Epithelial cell of prostate (primary cell): Measurements from ENCODE around the gene CCDC197.

Experiments
- DNase-seq: peaks from one replicate; pipeline ENCODE4 v3.0.0-alpha.2; 2011; ENCODE audit warnings: low read depth, low spot score
- H3K27ac ChIP-seq: fragments of 450-650 bp; 2 replicates; pipeline ENCODE4 v1.5.1; 2017; ENCODE audit warnings: mild to moderate bottlenecking

Gene CCDC197

GRCh38 chr14:93960774-93961438, 36.2 kb upstream of the CCDC197 start:
- DNase-seq, result no peak
- H3K27ac ChIP-seq, result peak overlapping the region; percentile 90

- DNase-seq, result no peak
- no peak overlapping the region for H3K27ac ChIP-seq
Observed at GRCh38 chr14:93961620-93962019, 35.5 kb upstream of the CCDC197 start.

- no peak for DNase-seq
- H3K27ac ChIP-seq, result no peak overlapping the region
Observed at GRCh38 chr14:93962701-93963601, 34.1 kb upstream of the CCDC197 start.

GRCh38 chr14:93963692-93964091, 33.4 kb upstream of the CCDC197 start:
- H3K27ac ChIP-seq, result no peak overlapping the region
- no peak for DNase-seq

GRCh38 chr14:93964281-93964680, 32.8 kb upstream of the CCDC197 start:
- DNase-seq, result no peak
- peak overlapping the region; percentile 84 for H3K27ac ChIP-seq

- peak overlapping the region; percentile 84 for H3K27ac ChIP-seq
- no peak for DNase-seq
Observed at GRCh38 chr14:93964820-93965286, 32.2 kb upstream of the CCDC197 start.

- DNase-seq, result peak; percentile 59
- H3K27ac ChIP-seq, result peak overlapping the region; percentile 84
Observed at GRCh38 chr14:93965287-93965821, 31.7 kb upstream of the CCDC197 start.

GRCh38 chr14:93965946-93966474, 31.1 kb upstream of the CCDC197 start:
- no peak for DNase-seq
- H3K27ac ChIP-seq, result peak overlapping the region; percentile 84

- no peak overlapping the region for H3K27ac ChIP-seq
- DNase-seq, result no peak
Observed at GRCh38 chr14:93967637-93968250, 29.4 kb upstream of the CCDC197 start.

- no peak overlapping the region for H3K27ac ChIP-seq
- no peak for DNase-seq
Observed at GRCh38 chr14:93969082-93969828, 27.8 kb upstream of the CCDC197 start.

GRCh38 chr14:93970585-93970964, 26.5 kb upstream of the CCDC197 start:
- DNase-seq, result no peak
- H3K27ac ChIP-seq, result no peak overlapping the region

- no peak for DNase-seq
- no peak overlapping the region for H3K27ac ChIP-seq
Observed at GRCh38 chr14:93970965-93971634, 26.0 kb upstream of the CCDC197 start.

GRCh38 chr14:93971635-93972027, 25.5 kb upstream of the CCDC197 start:
- DNase-seq, result no peak
- no peak overlapping the region for H3K27ac ChIP-seq

- no peak overlapping the region for H3K27ac ChIP-seq
- DNase-seq, result no peak
Observed at GRCh38 chr14:93972618-93973205, 24.4 kb upstream of the CCDC197 start.

- H3K27ac ChIP-seq, result no peak overlapping the region
- DNase-seq, result no peak
Observed at GRCh38 chr14:93973607-93974006, 23.5 kb upstream of the CCDC197 start.

- DNase-seq, result no peak
- no peak overlapping the region for H3K27ac ChIP-seq
Observed at GRCh38 chr14:93974299-93974698, 22.8 kb upstream of the CCDC197 start.

GRCh38 chr14:93974833-93975232, 22.3 kb upstream of the CCDC197 start:
- no peak overlapping the region for H3K27ac ChIP-seq
- DNase-seq, result no peak

GRCh38 chr14:93975791-93976476, 21.2 kb upstream of the CCDC197 start:
- no peak overlapping the region for H3K27ac ChIP-seq
- no peak for DNase-seq
